GM19324 (cell line): Measurements from ENCODE around the gene FSD1.
"Not testable (repeated sequence)": the region's sequence is repeated elsewhere in the genome, so short reads cannot be mapped to it uniquely, and the experiment has no call there.

Experiments
- ATAC-seq: cut with Tn5 transposase; IDR thresholded peaks from one replicate; pipeline ENCODE4 v1.9.1; 2021; ENCODE audit warnings: mild to moderate bottlenecking, moderate library complexity; ENCODE audit not compliant: unreplicated experiment, low FRiP score

FSD1 gene

DNA sequence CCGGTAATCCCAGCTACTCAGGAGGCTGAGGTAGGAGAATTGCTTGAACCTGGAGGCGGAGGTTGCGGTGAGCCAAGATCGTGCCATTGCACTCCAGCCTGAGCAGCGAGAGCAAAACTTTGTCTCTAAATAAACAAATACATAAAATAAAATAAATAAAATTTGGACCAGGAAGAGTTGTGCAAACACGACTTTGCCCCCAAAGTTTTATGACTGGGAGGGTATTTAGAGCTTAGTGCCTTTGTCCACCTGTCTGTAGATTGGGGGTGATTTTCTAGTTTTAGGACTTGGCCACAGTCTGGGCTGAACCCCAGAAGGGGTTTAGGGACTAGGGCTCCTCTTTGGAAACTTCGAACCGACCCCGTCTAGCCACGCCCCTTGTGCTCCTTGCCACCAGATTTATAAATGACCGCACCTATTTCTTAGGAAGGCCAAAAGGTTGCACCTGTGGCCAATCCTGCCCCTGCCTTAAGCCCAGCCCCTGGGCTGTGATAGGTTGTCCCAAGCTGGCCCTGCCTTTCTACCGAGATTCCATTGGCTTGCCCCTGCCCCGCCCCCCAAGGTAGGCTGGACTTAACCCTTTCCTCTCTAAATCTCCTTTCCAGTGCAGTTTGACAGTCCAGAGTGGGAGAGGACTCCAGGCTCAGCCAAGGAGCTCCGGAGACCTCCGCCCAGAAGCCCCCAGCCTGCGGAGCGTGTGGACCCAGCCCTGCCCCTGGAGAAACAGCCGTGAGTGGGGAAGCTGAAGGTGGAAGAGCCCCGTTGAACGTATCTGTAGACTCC, 20.0 kb upstream of the FSD1 start:
- no peak for ATAC-seq

DNA sequence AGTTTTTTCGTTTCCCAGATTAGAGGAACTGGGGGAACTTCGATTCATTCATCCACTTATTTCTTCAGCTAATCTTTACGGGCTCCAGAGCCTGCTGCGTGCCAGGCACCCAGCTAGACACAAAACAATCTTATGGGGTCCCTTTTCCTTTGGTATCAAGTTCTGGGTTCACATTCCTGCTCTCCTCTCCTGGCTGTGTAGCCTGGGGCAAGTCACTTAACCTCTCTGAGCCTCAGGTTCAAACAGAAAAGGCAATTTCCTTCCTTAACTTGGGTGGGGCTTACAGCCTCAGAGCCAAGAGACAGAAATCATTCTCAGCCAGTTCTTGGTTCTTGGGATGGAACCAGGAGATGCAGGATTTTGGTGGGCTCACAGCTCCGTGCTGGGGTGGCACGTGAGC, 19.4 kb upstream of the FSD1 start:
- no peak for ATAC-seq

DNA sequence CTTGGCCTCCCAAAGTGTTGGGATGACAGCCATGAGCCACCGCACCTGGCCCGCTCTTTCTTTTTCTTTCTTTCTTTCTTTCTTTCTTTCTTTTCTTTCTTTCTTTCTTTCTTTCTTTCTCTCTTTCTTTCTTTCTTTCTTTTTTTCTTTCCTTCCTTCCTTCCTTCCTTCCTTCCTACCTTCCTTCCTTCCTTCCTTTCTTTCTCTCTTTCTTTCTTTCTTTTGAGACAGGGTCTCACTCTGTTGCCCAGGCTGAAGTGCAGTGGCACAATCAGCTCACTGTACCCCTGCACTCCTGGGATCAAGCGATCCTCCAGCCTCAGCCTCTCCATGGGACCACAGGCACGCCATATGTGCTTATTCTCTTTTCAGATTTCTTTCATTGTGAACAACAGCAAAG, 18.3 kb upstream of the FSD1 start:
- ATAC-seq = not testable (repeated sequence)

DNA sequence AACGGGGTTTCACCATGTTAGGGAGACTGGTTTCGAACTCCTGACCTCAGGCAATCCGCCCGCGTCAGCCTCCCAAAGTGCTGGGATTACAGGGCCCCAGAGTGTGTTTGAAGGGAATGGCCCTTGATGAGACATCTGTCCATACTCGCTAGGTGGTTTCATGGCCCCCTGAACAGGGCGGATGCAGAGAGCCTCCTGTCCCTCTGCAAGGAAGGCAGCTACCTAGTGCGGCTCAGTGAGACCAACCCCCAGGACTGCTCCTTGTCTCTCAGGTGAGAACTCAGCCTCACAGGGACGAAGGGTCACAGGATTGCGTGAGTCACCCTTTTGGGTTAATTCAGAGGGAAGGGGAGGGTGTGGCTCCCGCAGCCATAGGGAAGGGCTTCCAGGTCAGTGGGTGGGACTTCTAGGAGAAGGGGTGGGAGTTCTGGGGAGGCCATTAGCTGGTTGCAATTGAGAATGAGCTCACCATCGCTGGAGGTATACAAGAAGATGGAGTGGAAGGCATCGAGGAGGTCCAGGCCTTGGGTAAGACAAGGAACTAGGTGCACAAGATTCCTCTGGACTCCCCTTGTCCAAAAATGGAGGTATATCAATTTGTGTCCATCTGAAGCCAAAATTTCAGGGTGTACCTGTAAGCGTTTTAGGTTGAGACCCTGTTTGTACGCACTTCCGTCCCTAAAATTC, 16.2 kb upstream of the FSD1 start:
- no peak for ATAC-seq

DNA sequence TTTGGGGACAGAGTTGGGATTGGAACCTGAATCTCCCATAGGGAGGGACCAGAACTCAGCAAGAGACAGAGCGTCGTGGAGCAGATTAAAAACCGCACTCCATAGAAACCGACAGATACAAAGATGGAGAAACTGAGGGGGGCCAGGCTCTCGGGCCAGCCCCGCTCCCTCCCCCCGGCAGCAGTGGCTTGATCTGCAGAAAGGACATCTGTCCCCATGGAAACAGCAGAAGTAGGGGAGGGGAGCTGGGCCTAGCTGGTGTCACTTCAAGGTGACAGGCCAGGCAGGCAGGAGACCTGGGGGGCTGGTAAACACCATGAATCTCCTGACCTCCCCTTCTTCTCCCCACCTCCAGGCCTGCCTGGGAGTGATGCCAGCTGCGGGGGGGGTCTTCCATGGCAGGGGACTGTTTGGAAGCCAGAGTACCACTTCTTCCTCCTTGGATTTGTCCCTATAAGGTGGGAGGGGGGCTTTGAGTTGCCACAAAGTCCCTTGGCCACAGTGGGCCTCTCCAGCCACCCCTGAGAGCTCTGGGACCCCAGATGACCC, 13.1 kb upstream of the FSD1 start:
- no peak for ATAC-seq

DNA sequence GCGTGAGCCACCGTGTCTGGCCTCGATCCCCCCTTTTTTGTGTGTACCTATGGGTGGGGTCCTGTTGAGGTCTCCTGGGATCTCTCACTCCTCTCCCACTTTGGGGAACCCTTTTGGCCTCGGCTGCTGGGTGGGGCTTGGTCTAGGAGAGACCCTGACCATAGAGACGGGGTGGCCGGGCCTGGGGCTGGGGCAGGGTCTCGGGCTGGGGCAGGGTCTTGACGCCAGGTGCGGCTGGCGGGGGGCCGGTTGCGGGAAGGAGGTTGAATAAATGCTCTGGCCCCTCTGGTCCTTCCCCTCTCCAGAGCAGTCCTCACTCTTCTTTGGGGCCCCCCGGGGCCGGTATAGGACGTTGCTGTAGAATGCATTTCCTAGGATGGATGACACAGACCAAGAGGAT, 11.9 kb upstream of the FSD1 start:
- ATAC-seq = no peak

DNA sequence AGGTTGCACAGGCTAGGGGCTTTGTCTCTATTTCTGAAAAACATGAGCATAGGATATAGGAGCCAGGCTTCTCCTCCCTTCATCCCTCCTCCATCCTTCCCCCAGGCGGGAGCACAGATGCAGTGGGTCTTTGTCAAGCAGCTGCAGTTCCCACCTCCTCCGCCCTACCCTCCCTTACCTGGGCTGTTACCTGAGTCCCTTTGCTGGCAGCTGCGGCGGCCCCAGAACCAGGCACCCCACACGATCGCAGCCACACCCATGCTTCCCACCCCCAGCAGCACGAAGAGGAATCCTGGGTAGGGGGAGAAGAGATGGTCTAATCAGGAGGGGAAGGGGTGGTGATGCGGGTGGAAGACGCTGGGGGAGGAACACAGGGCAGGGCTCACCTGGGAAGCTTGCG, 10.0 kb upstream of the FSD1 start:
- no peak for ATAC-seq

DNA sequence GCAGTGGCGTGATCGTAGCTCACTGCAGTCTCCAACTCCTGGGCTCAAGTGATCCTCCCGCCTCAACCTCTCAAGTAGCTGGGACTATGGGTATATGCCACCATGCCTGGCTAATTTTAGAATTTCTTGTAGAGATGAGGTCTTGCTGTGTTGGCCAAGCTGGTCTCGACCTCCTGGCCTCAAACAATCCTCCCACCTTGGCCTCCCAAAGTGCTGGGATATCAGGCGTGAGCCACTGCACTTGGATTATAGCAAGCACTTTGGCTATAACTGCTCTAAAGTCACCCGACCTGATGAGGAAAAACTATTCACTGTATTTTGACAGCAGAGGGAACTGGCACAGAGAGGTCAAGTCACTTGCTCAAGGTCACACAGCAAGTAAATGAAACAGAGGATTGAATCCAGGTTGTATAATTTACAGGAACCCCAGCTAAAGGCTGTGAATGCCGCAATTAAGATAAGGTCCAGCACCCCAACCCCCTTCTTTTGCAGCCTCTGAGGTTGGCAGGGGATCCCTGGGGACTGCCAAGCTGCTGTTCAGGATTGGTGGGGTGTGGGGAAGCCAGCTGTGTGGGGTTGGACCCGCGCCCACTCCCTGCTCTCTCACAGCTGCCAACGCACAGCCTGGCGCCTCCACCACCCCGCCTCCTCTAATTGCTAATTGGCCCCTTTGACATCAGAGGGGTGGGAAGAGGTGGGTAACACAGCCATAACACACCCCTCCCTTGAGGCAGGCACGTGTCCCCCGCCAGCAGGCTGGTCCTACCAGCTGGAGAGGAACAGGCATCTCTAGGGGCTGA, 8.2 kb upstream of the FSD1 start:
- ATAC-seq = no peak

DNA sequence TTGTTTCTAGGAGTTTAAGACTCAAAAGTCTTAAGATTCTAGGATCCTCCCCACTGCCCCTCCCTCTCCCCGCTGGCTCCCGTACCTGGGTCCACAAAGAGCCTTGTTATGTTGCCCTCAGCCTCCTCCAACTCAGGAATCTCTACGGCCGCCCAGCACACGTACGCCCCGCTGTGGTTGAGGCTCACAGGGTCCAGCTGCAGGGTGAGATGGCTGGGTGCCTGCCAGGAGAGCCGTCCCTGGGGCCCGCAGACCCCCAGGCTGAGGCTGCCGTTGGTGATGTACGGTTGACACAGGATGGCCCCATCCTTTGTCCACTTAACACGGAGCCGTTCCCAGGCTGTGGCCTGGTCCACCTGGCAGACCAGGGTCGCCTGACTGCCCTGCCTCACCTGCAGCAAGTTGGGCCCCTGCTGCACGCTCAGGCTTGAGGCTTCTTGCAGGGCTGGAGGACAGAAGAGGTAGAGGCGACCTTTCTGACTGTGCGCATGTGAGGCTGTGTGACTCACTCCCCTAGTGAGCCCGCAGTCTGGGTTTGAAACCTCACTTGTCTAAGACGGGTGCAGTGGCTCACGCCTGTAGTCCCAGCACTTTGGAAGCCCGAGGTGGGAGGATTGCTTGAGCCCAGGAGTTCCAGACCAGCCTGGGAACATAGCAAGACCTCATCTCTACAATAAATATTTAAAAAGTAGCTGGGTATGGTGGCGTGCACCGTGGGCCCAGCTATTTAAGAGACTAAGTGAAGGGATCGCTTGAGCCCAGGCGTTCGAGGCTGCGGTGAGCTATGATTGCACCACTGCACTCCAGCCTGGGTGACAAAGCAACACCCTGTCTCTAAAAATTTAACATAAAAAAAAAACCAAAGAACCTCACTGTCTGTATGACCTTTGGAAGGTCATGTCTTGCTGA, 6.2 kb upstream of the FSD1 start:
- ATAC-seq = no peak

DNA sequence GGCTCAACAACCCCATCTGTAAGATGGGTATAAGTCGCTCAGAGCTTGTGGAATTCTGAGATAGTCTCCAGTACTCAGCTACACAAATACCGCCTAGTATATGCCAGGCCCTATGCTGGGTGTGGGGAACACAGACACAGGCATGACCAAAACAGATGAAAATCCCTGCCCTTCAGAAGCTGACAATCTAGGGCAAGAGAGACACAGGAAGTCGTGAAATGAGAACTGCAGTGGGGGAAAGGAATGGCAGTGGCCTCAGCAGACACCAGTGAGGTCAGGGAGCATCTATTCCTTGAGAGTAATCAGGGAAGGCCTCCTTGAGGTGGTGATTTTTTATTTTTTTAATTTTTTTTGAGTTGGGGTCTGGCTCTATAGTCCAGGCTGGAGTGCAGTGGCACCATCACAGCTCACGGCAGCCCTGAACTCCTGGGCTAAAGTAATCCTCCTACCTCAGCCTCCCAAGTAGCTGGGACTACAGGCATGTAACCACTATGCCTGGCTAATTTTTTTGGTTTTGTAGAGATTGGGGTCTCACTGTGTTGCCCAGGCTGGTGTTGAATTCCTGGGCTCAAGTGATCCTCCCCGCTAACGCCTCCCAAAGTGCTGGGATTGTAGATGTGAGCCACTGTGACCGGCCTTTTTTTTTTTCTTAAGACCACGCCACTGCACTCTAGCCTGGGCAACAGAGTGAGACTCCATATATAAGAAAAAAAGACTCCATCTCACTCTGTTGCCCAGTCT, 5.4 kb upstream of the FSD1 start:
- ATAC-seq = no peak

DNA sequence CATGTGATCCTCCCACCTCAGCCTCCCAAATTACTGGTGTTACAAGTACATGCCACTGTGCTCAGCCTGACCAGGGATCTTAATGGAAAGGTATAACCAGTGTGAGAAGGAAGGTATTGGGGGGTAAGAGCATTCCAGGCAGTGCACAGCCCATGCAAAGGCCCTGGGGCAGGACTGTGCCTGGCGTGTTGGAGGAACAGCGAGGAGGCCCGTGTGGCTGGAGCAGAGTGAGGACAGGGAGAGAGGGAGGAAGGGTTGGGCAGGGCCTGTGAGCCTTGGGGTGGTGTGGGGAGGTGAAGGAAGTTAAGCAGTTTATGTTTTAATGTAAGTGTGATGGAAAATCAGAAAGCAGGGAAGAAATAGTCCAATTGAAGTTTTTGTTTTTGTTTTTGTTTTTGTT, 3.8 kb upstream of the FSD1 start:
- ATAC-seq = no peak

DNA sequence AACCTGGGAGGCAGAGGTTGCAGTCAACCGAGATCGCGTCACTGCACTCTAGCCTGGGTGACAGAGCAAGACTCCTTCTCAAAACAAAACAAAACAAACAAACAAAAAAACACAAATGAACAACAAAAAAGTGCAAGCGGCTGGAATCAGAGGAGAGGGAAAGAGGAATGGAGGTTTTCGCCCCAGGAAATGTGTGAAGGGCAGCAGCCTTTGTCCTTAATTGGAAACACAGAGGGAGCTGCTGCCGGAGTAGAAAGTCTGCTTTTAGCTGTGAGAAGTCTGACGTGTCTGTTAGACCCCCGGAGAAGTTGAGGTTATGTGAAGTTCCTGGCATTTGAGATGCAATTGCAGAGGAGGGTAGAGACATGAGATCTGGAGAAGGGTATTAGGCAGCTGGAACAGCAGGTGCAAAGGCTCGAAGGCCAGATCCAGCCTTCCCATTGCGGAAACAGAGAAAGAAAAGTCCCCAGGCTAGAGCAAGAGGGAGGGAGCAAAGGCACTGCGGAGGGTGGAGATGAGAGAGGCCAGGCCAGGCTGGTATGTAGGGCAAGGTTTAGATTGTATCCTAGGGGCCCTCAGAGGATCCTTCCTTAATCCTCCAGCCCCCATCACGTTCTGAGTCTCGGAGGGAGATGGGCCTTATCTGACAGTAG, 2.7 kb upstream of the FSD1 start:
- no peak for ATAC-seq

DNA sequence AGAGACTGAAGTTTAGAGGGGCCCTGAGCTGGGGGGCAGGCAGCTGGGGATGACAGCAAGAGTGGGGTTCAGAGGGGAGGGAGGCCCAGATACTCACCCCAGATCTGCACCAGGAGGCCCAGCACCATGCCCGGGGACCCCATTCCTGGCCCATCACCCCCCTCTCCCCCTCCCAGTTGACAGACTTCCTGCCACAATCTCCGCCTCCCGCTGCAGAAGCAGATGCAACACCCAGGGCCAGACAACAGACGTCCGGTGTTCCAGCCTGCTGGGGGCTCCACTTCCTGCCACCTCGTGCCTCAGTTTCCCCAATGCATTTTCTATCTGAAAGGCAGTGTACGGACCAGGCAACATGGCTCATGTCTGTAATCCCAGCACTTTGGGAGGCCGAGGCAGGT, 2.2 kb upstream of the FSD1 start, which contains the start of gene TMIGD2:
Gene TMIGD2 (minus strand): TSS at position 147 of the 398 bp plus-strand sequence. CDS start 4 bp downstream, at position 143.
- ATAC-seq = no peak

DNA sequence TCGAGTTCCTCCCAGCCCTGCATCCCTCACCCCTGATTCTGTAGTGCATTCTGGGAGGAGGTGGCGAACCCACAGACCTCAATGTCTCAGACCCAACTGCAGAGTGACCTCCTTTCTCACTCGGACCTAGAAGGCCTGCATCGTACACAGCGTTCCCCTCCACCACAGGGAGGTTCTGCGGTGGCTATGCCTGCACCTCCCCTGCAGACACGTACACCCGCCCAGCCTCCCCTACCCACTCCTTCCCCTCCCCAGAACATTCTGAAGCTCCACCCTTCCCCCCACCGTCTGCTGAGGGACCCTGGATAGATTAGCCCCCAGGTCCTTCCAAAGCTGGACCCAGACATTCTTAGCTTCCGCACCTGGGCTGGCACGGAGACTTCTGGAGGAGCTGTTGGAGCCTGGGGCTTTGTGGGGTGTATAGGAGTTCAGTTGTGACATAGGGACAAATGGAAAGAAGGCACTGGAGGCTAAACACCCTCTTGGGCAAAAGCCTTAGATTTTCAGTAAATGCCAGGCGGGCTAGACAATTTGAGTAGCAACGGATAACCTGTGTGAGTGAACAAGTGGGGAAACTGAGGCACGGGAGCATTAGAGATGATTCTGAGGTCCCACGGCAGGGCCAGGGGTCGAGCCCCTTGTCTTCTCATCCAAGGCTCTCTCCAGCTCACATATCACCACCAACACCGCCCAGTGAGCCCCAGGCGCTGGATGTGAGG, 420 bp upstream of the FSD1 start:
- no peak for ATAC-seq

DNA sequence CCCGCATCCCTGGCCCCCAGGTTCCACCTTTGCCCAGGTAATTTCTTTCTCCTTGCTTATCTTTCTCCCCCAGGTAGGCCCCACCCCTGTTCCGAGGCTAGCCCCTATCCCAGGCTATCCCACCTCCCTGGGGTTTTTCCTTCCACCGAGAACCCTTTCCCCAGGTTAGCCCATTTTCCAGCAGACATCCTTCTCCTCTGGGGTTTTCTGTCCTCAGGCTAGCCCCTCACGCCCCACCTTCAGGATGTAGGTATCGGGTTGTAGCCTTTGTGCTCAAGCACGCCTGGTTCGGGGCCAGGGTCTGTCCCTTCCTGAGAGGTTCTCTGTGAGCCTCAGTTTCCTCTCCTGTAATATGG, 837 bp downstream of the FSD1 start:
- no peak for ATAC-seq

DNA sequence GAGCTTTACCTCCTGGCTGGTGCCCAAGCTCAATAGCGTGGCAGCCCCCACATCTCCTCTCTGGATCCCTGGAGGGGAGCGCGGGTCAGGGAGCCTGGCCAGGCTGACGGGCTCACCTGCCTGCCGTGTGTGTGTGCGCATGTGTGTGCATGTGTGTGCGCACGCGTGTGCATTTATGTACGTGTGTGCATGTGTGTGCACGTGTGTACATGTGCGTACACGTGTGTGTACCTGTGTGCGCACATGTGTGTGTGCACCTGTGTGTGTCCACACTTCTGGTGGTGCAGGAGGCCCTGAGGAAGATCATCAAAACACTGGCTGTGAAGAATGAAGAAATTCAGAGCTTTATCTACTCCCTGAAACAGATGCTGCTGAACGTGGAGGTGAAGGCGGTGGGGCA, 1.3 kb downstream of the FSD1 start:
- no peak for ATAC-seq

DNA sequence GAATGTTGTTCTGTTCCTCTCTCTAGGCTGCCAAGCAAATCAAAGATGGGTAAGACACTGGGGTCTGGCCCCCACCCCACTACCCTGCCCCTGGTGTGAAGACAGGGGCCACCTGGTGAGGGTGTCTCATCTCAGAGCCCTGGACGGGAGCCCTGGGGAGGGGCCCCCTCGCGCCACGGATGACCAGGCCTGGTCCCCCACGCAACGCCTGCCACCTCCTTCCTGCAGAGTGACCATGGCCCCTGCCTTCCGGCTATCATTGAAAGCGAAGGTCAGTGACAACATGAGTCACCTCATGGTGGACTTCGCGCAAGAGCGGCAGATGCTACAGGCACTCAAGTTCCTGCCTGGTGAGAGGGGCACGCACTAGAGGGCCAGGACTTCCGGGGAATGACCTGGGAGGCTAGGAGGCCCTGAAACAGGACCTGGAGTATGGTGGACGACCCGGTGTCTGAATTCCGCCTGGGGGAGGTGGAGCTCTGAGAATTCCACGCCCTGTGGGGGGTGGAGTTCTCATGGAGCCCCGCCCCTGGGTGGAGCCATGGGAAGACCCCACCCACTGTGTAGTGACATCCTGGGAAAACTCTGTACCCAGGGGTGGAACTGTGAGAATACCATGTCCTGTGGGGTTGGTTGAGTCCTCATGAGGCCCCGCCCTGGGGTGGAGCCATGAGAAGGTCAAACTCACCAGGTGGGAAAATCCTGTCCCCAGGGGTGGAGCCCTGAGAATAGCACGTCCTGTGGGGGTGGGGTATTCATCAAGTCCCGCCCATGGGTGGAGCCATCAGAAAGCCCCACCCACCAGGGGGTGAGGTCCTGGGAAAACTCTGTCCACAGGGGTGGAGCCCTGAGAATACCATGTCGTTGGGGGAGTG, 6.1 kb downstream of the FSD1 start:
- ATAC-seq = no peak
